Osteoblast (primary cell): ENCODE results near the gene FAF1. TPM values are rescaled to one million over a fixed set of nuclear protein-coding genes. Genes with fewer than 3 reads are reported as not detected.
"Not testable (repeated sequence)": the region's sequence is repeated elsewhere in the genome, so short reads cannot be mapped to it uniquely, and the experiment has no call there.

Experiments
- DNase-seq: peaks from one replicate; pipeline ENCODE4 v3.0.0; 2011; ENCODE audit warnings: low spot score, mixed read lengths; ENCODE audit not compliant: insufficient read length; ENCODE audit errors: missing footprints
- H2AFZ ChIP-seq: 2 replicates; pipeline ENCODE4 v1.6.0; 2011; ENCODE audit warnings: mild to moderate bottlenecking, low read length
- H3K27ac ChIP-seq: 2 replicates; pipeline ENCODE4 v1.5.1; 2011; ENCODE audit warnings: mild to moderate bottlenecking, low read depth, low read length, moderate library complexity
- H3K27me3 ChIP-seq: 2 replicates; pipeline ENCODE4 v1.6.0; 2012; ENCODE audit warnings: mild to moderate bottlenecking, control low read depth, inconsistent platforms, low read length, moderate library complexity; ENCODE audit not compliant: insufficient read depth
- H3K36me3 ChIP-seq: 2 replicates; pipeline ENCODE4 v1.5.1; 2011; ENCODE audit warnings: mild to moderate bottlenecking, low read length, control low read depth, moderate library complexity; ENCODE audit not compliant: insufficient read depth
- H3K4me1 ChIP-seq: 2 replicates; pipeline ENCODE4 v1.5.1; 2011; ENCODE audit warnings: mild to moderate bottlenecking, low read length, control low read depth, moderate library complexity; ENCODE audit not compliant: insufficient read depth
- H3K4me2 ChIP-seq: 2 replicates; pipeline ENCODE4 v1.6.0; 2011; ENCODE audit warnings: mild to moderate bottlenecking, low read length; ENCODE audit not compliant: insufficient read depth
- H3K4me3 ChIP-seq: fragments of 200-600 bp; sonication (generic); 3 replicates; pipeline ENCODE4 v1.5.1; 2012; ENCODE audit warnings: mild to moderate bottlenecking, low read length, inconsistent platforms; ENCODE audit not compliant: insufficient read depth
- H3K79me2 ChIP-seq: 2 replicates; pipeline ENCODE4 v1.6.0; 2012; ENCODE audit warnings: mild to moderate bottlenecking, low read length, control low read depth, inconsistent platforms; ENCODE audit not compliant: insufficient read depth
- H3K9me3 ChIP-seq: 2 replicates; pipeline ENCODE4 v1.5.1; 2011; ENCODE audit warnings: low read depth, low read length, control low read depth
- H4K20me1 ChIP-seq: 2 replicates; pipeline ENCODE4 v1.6.0; 2012; ENCODE audit warnings: mild to moderate bottlenecking, low read length, control low read depth; ENCODE audit not compliant: insufficient read depth
- total RNA-seq: library from RNA; depleted of rRNA; stranded (reverse); fragments of >200 nt; gene quantifications from 2 replicates; pipeline ENCODE4 v1.2.3, GENCODE V29; 2012
- TF ChIP-seq, protein P1 (sequence below): IDR thresholded peaks from 2 replicates; pipeline ENCODE4 v1.5.1; 2011; ENCODE audit warnings: mild to moderate bottlenecking, low read depth, low read length, moderate library complexity; ENCODE audit errors: extremely low read depth

Gene FAF1
- total RNA-seq, 1 donor, result 40.5 TPM

GRCh38 chr1:51000651-51001050 is 40.6 kb upstream of the FAF1 start:
- TF ChIP-seq, protein P1, sequence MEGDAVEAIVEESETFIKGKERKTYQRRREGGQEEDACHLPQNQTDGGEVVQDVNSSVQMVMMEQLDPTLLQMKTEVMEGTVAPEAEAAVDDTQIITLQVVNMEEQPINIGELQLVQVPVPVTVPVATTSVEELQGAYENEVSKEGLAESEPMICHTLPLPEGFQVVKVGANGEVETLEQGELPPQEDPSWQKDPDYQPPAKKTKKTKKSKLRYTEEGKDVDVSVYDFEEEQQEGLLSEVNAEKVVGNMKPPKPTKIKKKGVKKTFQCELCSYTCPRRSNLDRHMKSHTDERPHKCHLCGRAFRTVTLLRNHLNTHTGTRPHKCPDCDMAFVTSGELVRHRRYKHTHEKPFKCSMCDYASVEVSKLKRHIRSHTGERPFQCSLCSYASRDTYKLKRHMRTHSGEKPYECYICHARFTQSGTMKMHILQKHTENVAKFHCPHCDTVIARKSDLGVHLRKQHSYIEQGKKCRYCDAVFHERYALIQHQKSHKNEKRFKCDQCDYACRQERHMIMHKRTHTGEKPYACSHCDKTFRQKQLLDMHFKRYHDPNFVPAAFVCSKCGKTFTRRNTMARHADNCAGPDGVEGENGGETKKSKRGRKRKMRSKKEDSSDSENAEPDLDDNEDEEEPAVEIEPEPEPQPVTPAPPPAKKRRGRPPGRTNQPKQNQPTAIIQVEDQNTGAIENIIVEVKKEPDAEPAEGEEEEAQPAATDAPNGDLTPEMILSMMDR, result no peak
- no peaks in the 10 kb centered on the region for H3K4me1 ChIP-seq
- H3K27me3 ChIP-seq, result no peaks in the 10 kb centered on the region
- H3K27ac ChIP-seq, result no peak overlapping the region
- no peak for DNase-seq
- H4K20me1 ChIP-seq, result no peaks in the 10 kb centered on the region
- no peaks in the 10 kb centered on the region for H3K79me2 ChIP-seq
- no peak overlapping the region for H3K4me3 ChIP-seq
- H2AFZ ChIP-seq, result peak overlapping the region; percentile 35
- no peaks in the 10 kb centered on the region for H3K9me3 ChIP-seq
- H3K4me2 ChIP-seq, result no peak overlapping the region
- no peaks in the 10 kb centered on the region for H3K36me3 ChIP-seq

DNA sequence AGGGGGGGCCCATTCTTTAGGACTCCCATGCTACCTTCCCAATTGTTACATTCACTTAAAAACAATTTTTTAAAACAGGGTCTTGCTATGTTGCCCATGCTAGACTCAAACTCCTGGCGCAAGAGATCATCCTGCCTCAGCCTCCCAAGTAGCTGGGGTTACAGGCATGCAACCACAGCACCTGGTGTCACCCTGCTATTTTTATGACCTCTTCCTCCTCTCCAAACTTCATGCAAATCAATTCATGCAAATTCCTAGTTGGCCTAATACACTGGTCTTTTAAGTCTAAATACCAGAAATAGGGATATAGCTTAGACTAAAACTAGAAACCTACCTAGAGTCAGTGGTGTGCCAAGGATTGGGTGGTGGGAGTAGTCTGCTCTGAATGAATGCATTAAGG is 40.1 kb upstream of the FAF1 start:
- Histone ChIP-seq H3K4me1 (no peaks in the 10 kb centered on the region), H3K4me2 (no peak overlapping the region), H3K27me3 (no peaks in the 10 kb centered on the region), H3K9me3 (no peaks in the 10 kb centered on the region), H2AFZ (no peak overlapping the region), H4K20me1 (no peaks in the 10 kb centered on the region), H3K4me3 (no peak overlapping the region), H3K27ac (no peak overlapping the region), H3K79me2 (no peaks in the 10 kb centered on the region), H3K36me3 (no peaks in the 10 kb centered on the region)
- TF ChIP-seq, protein P1, result no peak
- no peak for DNase-seq

DNA sequence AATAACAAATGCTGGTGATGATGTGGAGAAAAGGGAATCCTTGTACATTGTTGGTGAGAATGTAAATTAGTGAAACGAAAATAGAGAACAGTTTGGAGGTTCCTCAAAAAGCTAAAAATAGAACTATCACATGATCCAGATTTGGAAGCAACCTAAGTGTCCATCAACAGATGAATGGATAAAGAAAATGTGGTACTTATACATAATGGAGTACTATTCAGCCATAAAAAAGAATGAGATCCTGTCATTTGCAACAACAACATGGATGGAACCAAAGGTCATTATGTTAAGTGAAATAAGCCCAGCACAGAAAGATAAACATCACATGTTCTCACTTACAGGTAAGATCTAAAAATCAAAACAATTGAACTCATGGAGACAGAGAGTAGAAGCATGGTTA is 39.3 kb upstream of the FAF1 start:
- H3K27me3 ChIP-seq, H3K4me1 ChIP-seq, H3K4me3 ChIP-seq, H3K9me3 ChIP-seq, H3K27ac ChIP-seq, H3K36me3 ChIP-seq, DNase-seq, H3K79me2 ChIP-seq, H3K4me2 ChIP-seq, H4K20me1 ChIP-seq, H2AFZ ChIP-seq: not testable (repeated sequence)

- H3K9me3 ChIP-seq, result no peaks in the 10 kb centered on the region
- no peaks in the 10 kb centered on the region for H4K20me1 ChIP-seq
- H3K36me3 ChIP-seq, result no peaks in the 10 kb centered on the region
- H3K27ac ChIP-seq, result no peak overlapping the region
- H2AFZ ChIP-seq, result no peak overlapping the region
- H3K4me2 ChIP-seq, result no peak overlapping the region
- H3K4me3 ChIP-seq, result no peak overlapping the region
- no peaks in the 10 kb centered on the region for H3K79me2 ChIP-seq
- TF ChIP-seq, protein P1, result no peak
- H3K27me3 ChIP-seq, result no peaks in the 10 kb centered on the region
- peak; percentile 10 for DNase-seq
- no peaks in the 10 kb centered on the region for H3K4me1 ChIP-seq
Observed at GRCh38 chr1:50996083-50996482, 36.0 kb upstream of the FAF1 start.

DNA sequence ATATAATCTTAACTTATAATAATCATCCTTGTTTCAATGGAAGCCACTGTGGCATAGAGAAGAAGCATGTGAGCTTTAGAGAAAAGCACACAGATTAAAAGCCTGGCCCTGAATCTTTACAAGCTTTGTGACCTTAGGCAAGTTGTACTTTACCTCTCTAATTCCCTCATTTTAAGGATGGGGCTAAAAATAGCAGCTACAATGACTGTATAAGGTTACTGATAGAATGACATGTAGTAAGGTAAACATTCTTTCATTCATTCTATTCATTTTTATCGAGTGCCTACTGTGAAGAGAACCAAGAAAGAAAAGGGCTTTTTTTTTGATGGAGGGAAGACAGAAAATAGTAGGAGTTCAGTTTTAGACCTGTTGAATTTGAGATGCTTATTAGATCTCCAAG is 35.6 kb upstream of the FAF1 start:
- H3K27me3 ChIP-seq, result no peaks in the 10 kb centered on the region
- H3K79me2 ChIP-seq, result no peaks in the 10 kb centered on the region
- no peaks in the 10 kb centered on the region for H3K36me3 ChIP-seq
- H3K4me2 ChIP-seq, result no peak overlapping the region
- H3K27ac ChIP-seq, result no peak overlapping the region
- no peaks in the 10 kb centered on the region for H3K4me1 ChIP-seq
- H4K20me1 ChIP-seq, result no peaks in the 10 kb centered on the region
- no peak overlapping the region for H2AFZ ChIP-seq
- no peak for DNase-seq
- H3K4me3 ChIP-seq, result no peak overlapping the region
- TF ChIP-seq, protein P1, result no peak
- no peaks in the 10 kb centered on the region for H3K9me3 ChIP-seq
